Measurements from ENCODE around the gene TM6SF1.

DNA sequence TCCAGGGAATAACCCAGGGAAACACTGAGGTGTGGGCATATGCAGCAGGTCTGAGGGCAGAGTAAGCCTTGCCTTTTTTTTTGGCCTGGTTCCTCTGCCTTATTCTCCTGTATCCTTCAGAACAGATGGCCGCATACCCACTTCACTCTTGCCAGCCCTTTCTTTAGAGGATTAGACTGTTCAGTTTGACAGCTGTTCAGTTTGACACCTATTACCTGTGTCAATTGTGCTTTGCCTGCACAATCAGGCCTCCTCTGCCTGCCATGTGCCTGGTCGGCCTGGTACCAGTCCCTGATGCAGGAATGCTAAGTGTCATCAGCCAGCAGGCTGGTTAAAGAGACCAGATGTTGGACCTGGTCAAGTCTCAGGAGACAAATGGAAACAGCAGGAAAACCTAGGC, 22.3 kb downstream of the TM6SF1 start:
- TF ChIP-seq, protein P1, sequence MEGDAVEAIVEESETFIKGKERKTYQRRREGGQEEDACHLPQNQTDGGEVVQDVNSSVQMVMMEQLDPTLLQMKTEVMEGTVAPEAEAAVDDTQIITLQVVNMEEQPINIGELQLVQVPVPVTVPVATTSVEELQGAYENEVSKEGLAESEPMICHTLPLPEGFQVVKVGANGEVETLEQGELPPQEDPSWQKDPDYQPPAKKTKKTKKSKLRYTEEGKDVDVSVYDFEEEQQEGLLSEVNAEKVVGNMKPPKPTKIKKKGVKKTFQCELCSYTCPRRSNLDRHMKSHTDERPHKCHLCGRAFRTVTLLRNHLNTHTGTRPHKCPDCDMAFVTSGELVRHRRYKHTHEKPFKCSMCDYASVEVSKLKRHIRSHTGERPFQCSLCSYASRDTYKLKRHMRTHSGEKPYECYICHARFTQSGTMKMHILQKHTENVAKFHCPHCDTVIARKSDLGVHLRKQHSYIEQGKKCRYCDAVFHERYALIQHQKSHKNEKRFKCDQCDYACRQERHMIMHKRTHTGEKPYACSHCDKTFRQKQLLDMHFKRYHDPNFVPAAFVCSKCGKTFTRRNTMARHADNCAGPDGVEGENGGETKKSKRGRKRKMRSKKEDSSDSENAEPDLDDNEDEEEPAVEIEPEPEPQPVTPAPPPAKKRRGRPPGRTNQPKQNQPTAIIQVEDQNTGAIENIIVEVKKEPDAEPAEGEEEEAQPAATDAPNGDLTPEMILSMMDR (IDR thresholded peaks at IDR 0.05; ENCODE audit: insufficient read depth, low read length, poor library complexity, severe bottlenecking): no peak
- no peak for TF ChIP-seq EZH2phosphoT487 (conservative IDR thresholded peaks at IDR 0.05; ENCODE audit: low read length)

All from SU-DHL-6 (cell line).